Measurements from ENCODE around the gene IFI27L2.

- no peak for TF ChIP-seq ZFX (IDR thresholded peaks at IDR 0.05)
- no peak for TF ChIP-seq CTCF (conservative IDR thresholded peaks at IDR 0.05)
Observed at GRCh38 chr14:94126419-94126677, 3.1 kb downstream of the IFI27L2 start.
